ENCODE data around the gene PGGHG.

The PGGHG gene

GRCh38 chr11:285894-286220, 3.1 kb upstream of the PGGHG start:
- DNase-seq = no peak

- peak; percentile 83 for DNase-seq
Observed at GRCh38 chr11:286977-287820, 1.7 kb upstream of the PGGHG start.

- DNase-seq = peak; percentile 71
Observed at GRCh38 chr11:287821-288477, 977 bp upstream of the PGGHG start.

- DNase-seq = peak; percentile 48
Observed at GRCh38 chr11:289398-289711, 429 bp downstream of the PGGHG start.

GRCh38 chr11:289712-290620, 1.0 kb downstream of the PGGHG start:
- no peak for DNase-seq

GRCh38 chr11:290621-291231, 1.8 kb downstream of the PGGHG start:
- no peak for DNase-seq

- DNase-seq = no peak
Observed at GRCh38 chr11:291281-292210, 2.6 kb downstream of the PGGHG start.

GRCh38 chr11:292211-293121, 3.5 kb downstream of the PGGHG start:
- no peak for DNase-seq

- DNase-seq = no peak
Observed at GRCh38 chr11:293271-293851, 4.4 kb downstream of the PGGHG start.

GRCh38 chr11:293852-294661, 5.1 kb downstream of the PGGHG start:
- DNase-seq = no peak

- DNase-seq = no peak
Observed at GRCh38 chr11:294780-295179, 5.9 kb downstream of the PGGHG start.

GRCh38 chr11:295351-296170, 6.6 kb downstream of the PGGHG start:
- no peak for DNase-seq

GRCh38 chr11:296171-297050, 7.5 kb downstream of the PGGHG start:
- DNase-seq = no peak

- no peak for DNase-seq
Observed at GRCh38 chr11:297051-297585, 8.2 kb downstream of the PGGHG start.

- no peak for DNase-seq
Observed at GRCh38 chr11:297586-298405, 8.9 kb downstream of the PGGHG start.

- no peak for DNase-seq
Observed at GRCh38 chr11:298406-299065, 9.6 kb downstream of the PGGHG start.

All from central memory CD4-positive, alpha-beta T cell (primary cell).